IPS-18a (cell line): ENCODE data around the gene TEX101.
"Not testable (repeated sequence)": the region's sequence is repeated elsewhere in the genome, so short reads cannot be mapped to it uniquely, and the experiment has no call there.

ENCODE experiments used
- H3K27ac ChIP-seq: one replicate; pipeline ENCODE4 v1.5.1; 2013; ENCODE audit warnings: low read length
- H3K27me3 ChIP-seq: one replicate; pipeline ENCODE4 v1.6.1; 2013; ENCODE audit warnings: mild to moderate bottlenecking, low read length; ENCODE audit not compliant: control insufficient read depth, insufficient read depth
- H3K36me3 ChIP-seq: one replicate; pipeline ENCODE4 v1.6.1; 2013; ENCODE audit warnings: low read depth, low read length; ENCODE audit not compliant: control insufficient read depth
- H3K4me1 ChIP-seq: one replicate; pipeline ENCODE4 v1.6.1; 2013; ENCODE audit warnings: low read depth, low read length; ENCODE audit not compliant: control insufficient read depth
- H3K4me3 ChIP-seq: one replicate; pipeline ENCODE4 v1.5.1; 2013; ENCODE audit warnings: low read length
- H3K9ac ChIP-seq: one replicate; pipeline ENCODE4 v1.6.1; 2013; ENCODE audit warnings: mild to moderate bottlenecking, low read length, moderate library complexity
- H3K9me3 ChIP-seq: one replicate; pipeline ENCODE4 v1.6.1; 2013; ENCODE audit warnings: low read depth, low read length; ENCODE audit not compliant: control insufficient read depth

The TEX101 gene

DNA sequence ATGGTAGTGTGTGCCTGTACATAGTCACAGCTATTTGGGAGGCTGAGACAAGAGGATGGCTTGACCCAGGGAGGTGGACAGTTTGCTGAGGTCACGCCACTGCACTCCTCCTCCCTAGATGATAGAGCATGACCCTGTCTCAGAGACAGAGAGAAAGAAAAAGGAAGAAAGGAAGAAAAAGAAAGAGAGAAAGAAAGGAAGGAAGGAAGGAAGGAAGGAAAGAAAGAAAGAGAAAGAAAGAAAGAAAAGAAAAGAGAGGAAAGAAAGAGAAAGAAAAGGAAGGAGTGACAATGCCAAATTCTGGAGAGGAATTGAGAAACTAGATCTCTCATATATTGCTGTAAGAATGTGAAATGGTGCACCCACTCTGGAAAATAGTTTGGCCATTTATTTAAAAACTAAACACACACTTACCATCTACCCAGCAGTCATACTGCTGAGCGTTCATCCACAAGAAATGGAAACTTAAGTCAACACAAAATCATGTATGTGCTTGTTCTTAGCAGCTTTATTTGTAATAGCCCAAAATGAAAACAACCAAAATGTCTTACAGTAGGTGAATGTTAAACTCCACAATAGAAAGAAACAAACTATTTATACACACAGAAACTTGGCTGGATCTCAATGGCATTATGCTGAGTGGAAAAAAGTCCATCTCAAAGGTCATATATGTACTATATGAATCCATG lies 7.5 kb downstream of the TEX101 start:
- Histone ChIP-seq H3K4me1 (peaks cover 5% of the 10 kb centered on the region), H3K36me3 (no peaks in the 10 kb centered on the region), H3K9ac (no peak overlapping the region), H3K9me3 (no peaks in the 10 kb centered on the region), H3K27ac (no peak overlapping the region), H3K27me3 (no peaks in the 10 kb centered on the region), H3K4me3 (no peak overlapping the region)

DNA sequence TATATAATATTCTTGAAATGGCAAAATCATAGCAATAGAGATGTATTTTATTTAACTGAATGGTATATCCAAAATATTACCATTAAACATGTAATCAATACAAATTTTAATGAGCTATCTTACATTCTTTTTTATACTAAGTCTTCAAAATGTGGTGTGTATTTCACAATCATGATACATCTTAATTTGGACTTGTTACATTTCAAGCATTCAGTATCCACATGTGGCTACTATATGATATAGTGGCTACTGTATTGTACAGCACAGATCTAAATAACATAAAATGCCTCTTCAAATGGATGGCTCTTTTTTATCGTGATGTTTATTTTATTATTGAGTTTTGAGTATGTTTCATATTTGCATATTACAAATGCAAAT lies 8.0 kb downstream of the TEX101 start:
- no peak overlapping the region for H3K9ac ChIP-seq
- H3K4me1 ChIP-seq: peaks cover 5% of the 10 kb centered on the region
- H3K27me3 ChIP-seq: no peaks in the 10 kb centered on the region
- H3K27ac ChIP-seq: no peak overlapping the region
- H3K9me3 ChIP-seq: no peaks in the 10 kb centered on the region
- H3K36me3 ChIP-seq: no peaks in the 10 kb centered on the region
- no peak overlapping the region for H3K4me3 ChIP-seq

- Histone ChIP-seq H3K9ac (no peak overlapping the region), H3K4me1 (peaks cover 5% of the 10 kb centered on the region), H3K36me3 (no peaks in the 10 kb centered on the region), H3K4me3 (no peak overlapping the region), H3K27me3 (no peaks in the 10 kb centered on the region), H3K27ac (no peak overlapping the region), H3K9me3 (no peaks in the 10 kb centered on the region)
These were observed 9.1 kb downstream of the TEX101 start for GRCh38 chr19:43423779-43424178.

DNA sequence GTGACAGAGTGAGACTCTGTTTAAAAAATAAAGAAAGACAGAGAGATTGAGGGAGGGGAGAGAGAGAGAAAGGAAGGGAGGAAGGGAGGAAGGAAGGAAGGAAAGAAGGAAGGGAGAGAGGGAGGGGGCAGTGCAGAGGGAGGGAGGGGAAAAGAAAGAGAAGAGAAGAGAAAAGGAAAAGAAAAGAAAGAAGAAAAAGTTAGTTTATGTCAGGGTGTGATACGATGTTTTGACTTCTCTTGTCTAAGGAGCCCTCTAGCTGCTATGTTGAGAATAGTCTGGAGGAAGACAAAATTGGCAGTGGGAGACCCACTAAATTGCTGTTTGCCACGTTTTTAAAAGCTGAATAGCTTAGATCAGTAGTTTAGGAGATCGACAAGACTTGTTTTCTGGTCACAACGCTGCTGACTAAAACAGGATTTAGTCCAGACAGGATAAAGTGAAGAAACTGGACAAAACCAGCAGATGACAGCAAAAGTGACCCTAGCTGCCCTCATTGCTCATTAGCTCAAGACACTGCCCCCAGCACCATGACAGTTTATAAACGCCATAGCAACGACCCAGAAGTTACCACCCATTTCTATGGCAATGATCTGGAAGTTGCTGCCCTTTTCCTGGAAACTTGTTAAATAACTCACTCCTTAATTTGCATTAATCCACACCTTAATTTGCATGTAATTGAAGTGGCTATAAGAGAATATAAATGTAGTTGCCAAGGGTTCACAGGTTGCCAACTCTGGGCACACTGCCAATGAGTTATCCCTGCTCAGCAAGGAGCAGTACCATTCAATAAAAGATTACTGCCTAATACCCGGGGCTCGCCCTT lies 11.1 kb downstream of the TEX101 start:
- Histone ChIP-seq H3K27ac (no peak overlapping the region), H3K4me3 (no peak overlapping the region), H3K4me1 (no peaks in the 10 kb centered on the region), H3K9me3 (no peaks in the 10 kb centered on the region), H3K9ac (no peak overlapping the region), H3K36me3 (no peaks in the 10 kb centered on the region), H3K27me3 (no peaks in the 10 kb centered on the region)

- H3K9me3 ChIP-seq: no peaks in the 10 kb centered on the region
- H3K36me3 ChIP-seq: no peaks in the 10 kb centered on the region
- H3K27me3 ChIP-seq: no peaks in the 10 kb centered on the region
- no peak overlapping the region for H3K27ac ChIP-seq
- no peak overlapping the region for H3K9ac ChIP-seq
- H3K4me3 ChIP-seq: no peak overlapping the region
- no peaks in the 10 kb centered on the region for H3K4me1 ChIP-seq
These were observed 14.7 kb downstream of the TEX101 start for GRCh38 chr19:43429395-43429794.

DNA sequence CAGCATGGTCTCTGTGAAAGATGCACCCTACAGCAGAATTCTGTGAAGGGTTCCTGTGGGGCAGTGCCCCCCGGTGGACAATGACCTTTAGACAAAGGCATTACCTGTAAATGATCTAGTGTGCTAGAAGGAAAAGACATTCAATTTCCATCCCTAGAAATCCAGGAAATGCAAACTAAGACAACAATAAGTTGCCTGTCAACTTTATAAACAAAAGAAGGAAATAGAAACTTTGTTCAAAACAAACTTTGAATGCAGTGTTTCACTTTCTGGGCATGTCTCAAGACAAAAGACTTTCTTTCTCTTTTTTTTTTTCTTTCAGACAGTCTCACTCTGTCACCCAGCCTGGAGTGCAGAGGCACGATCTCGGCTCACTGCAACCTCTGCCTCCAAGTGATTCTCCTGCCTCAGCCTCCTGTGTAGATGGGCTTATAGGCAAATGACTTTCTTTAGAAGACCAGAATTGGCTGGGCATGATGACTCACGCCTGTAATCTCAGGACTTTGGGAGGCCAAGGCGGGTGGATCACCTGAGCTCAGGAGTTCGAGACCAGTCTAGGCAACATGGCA lies 15.5 kb downstream of the TEX101 start:
- Histone ChIP-seq H3K4me1 (no peaks in the 10 kb centered on the region), H3K9me3 (no peaks in the 10 kb centered on the region), H3K27me3 (no peaks in the 10 kb centered on the region), H3K4me3 (no peak overlapping the region), H3K9ac (no peak overlapping the region), H3K36me3 (no peaks in the 10 kb centered on the region), H3K27ac (no peak overlapping the region)

DNA sequence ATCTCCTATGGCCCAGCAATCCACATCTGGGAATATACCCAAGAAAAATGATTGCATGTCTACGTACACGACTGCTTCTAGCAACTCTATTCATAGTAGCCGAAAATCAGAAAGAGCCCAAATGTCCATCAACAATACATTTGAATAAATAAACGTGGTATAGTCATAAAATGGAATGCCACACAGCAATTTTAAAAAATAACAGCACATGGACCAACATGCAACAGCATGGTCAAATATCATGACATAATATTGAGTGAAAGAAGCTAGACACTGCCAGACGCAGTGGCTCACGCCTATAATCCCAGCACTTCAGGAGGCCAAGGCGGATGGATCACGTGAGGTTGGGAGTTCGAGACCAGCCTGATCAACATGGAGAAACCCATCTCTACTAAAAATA lies 16.3 kb downstream of the TEX101 start:
- no peaks in the 10 kb centered on the region for H3K27me3 ChIP-seq
- no peaks in the 10 kb centered on the region for H3K9me3 ChIP-seq
- H3K4me3 ChIP-seq: no peak overlapping the region
- no peak overlapping the region for H3K27ac ChIP-seq
- no peak overlapping the region for H3K9ac ChIP-seq
- no peaks in the 10 kb centered on the region for H3K4me1 ChIP-seq
- H3K36me3 ChIP-seq: no peaks in the 10 kb centered on the region

DNA sequence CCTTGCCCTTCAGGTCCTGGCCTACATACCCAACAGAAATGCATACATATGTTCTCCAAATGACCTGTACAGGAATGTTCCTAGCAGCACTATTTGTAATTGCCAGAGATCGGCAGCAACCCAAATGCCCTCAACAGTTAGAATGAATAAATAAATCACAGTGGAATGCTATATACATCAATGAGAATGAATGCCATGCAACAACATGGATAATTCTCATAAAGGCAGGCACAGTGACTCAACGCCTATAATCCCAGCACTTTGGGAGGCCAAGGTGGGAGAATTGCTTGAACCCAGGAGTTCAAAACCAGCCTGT lies 18.6 kb downstream of the TEX101 start:
- Histone ChIP-seq H3K4me1 (no peaks in the 10 kb centered on the region), H3K9me3 (no peaks in the 10 kb centered on the region), H3K9ac (no peak overlapping the region), H3K27me3 (no peaks in the 10 kb centered on the region), H3K4me3 (no peak overlapping the region), H3K36me3 (no peaks in the 10 kb centered on the region), H3K27ac (no peak overlapping the region)

GRCh38 chr19:43433689-43434088 lies 19.0 kb downstream of the TEX101 start:
- Histone ChIP-seq H3K4me1 (no peaks in the 10 kb centered on the region), H3K27me3 (no peaks in the 10 kb centered on the region), H3K36me3 (no peaks in the 10 kb centered on the region), H3K27ac (no peak overlapping the region), H3K9me3 (no peaks in the 10 kb centered on the region), H3K9ac (no peak overlapping the region), H3K4me3 (no peak overlapping the region)

- H3K4me1 ChIP-seq: no peaks in the 10 kb centered on the region
- no peaks in the 10 kb centered on the region for H3K27me3 ChIP-seq
- no peak overlapping the region for H3K9ac ChIP-seq
- no peaks in the 10 kb centered on the region for H3K36me3 ChIP-seq
- no peaks in the 10 kb centered on the region for H3K9me3 ChIP-seq
- no peak overlapping the region for H3K4me3 ChIP-seq
- H3K27ac ChIP-seq: no peak overlapping the region
These were observed 21.1 kb downstream of the TEX101 start for GRCh38 chr19:43435775-43436174.

DNA sequence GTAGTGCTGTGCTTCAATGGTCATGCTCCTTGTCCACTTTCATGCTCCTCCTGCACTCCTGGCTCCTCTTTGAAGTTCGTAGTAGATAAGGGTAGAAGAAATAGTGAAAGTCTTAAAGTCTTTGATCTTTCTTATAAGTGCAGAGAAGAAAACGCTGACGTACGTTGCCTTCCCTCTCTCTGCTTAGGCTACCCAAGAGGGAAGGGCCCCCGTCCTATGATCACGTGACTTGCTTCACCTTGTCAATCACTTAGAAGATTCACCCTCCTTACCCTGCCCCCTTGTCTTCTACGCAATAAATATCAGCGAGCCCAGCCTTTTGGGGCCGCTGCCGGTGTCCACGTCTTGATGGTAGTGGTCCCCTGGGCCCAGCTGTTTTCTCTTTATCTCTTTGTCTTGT lies 22.6 kb downstream of the TEX101 start:
- not testable (repeated sequence) for H3K4me3 ChIP-seq, H3K4me1 ChIP-seq, H3K27me3 ChIP-seq, H3K27ac ChIP-seq, H3K9ac ChIP-seq, H3K9me3 ChIP-seq, H3K36me3 ChIP-seq

DNA sequence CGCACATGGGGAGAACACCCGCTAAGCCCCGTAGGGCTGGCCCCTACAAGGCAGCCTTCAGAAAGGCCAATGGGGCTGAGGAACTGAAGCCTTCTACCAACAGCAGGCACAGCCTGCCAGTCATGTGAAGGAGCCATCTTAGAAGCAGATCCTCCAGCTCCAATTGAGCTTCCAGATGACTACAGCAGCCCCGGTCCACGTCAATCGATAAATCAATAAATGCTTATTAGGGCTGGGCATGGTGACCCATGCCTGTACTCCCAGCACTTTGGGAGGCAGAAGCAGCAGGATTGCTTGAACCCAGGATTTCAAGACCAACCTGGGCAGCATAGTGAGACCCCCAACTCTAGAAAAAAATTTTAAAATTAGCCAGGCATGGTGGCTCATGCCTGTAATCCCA lies 23.0 kb downstream of the TEX101 start:
- no peak overlapping the region for H3K4me3 ChIP-seq
- no peaks in the 10 kb centered on the region for H3K36me3 ChIP-seq
- no peak overlapping the region for H3K9ac ChIP-seq
- no peaks in the 10 kb centered on the region for H3K9me3 ChIP-seq
- no peaks in the 10 kb centered on the region for H3K4me1 ChIP-seq
- no peak overlapping the region for H3K27ac ChIP-seq
- no peaks in the 10 kb centered on the region for H3K27me3 ChIP-seq
